ENCODE data around the gene ARHGAP12.
"Not testable (repeated sequence)": the region's sequence is repeated elsewhere in the genome, so short reads cannot be mapped to it uniquely, and the experiment has no call there.

The ARHGAP12 gene

GRCh38 chr10:31897506-31897905 is 31.1 kb downstream of the ARHGAP12 start:
- H3K4me3 ChIP-seq (replicated peaks; ENCODE audit: low read depth, low read length) = no peak overlapping the region
- DNase-seq (ENCODE audit: low read depth) = peak; percentile 34
- TF ChIP-seq CTCF (IDR thresholded peaks at IDR 0.05; ENCODE audit: low read length, missing control alignments) = no peak

DNA sequence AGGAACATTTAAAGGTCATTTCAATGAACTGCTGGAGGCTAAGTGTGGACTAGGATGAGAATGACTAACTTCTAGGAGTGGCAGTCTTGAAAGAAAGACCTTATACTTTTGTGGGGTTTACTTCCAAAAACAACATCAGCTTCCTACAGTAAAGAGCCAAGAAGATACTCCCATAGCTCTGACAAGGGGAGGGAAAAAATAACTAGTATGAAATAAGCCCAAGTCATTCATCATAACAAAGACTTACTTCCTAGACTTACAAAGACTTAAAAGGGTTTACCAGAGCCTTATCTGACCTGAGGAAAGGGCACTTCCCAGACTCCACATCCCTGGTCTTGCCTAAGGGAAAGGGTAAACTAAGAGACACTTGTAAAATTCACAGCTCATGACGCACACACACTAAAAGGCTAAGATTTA is 31.7 kb downstream of the ARHGAP12 start:
- no peak for TF ChIP-seq CTCF (IDR thresholded peaks at IDR 0.05; ENCODE audit: low read length, missing control alignments)
- no peak overlapping the region for H3K4me3 ChIP-seq (replicated peaks; ENCODE audit: low read depth, low read length)
- DNase-seq (ENCODE audit: low read depth) = peak; percentile 85

DNA sequence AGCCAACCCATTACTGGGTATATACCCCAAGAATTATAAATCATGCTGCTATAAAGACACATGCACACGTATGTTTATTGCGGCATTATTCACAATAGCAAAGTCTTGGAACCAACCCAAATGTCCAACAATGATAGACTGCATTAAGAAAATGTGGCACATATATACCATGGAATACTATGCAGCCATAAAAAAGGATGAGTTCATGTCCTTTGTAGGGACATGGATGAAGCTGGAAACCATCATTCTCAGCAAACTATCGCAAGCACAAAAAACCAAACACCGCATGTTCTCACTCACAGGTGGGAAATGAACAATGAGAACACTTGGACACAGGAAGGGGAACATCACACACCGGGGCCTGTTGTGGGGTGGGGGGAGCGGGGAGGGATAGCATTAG is 32.9 kb downstream of the ARHGAP12 start:
- not testable (repeated sequence) for DNase-seq (ENCODE audit: low read depth); H3K4me3 ChIP-seq (replicated peaks; ENCODE audit: low read depth, low read length)

GRCh38 chr10:31888442-31888841 is 40.2 kb downstream of the ARHGAP12 start:
- no peak overlapping the region for H3K4me3 ChIP-seq (replicated peaks; ENCODE audit: low read depth, low read length)
- DNase-seq (ENCODE audit: low read depth) = no peak
- no peak for TF ChIP-seq CTCF (IDR thresholded peaks at IDR 0.05; ENCODE audit: low read length, missing control alignments)

DNA sequence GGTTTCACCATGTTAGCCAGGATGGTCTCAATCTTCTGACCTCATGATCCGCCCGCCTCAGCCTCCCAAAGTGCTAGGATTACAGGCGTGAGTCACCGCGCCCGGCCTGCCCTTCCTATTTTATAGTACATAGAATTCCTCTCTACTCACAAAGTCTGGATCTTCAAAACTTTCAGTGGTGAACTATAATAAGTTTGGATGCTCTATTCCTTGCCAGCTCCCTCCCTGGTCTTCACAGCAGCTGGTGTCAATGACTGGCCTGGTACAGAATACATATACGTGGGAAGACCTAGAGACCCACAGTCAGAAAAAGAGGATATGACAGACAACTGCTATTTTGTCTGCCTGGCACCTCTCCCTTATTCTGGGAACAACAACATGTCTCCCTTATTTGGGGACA is 40.8 kb downstream of the ARHGAP12 start:
- no peak for DNase-seq (ENCODE audit: low read depth)
- TF ChIP-seq CTCF (IDR thresholded peaks at IDR 0.05; ENCODE audit: low read length, missing control alignments) = no peak
- no peak overlapping the region for H3K4me3 ChIP-seq (replicated peaks; ENCODE audit: low read depth, low read length)

DNA sequence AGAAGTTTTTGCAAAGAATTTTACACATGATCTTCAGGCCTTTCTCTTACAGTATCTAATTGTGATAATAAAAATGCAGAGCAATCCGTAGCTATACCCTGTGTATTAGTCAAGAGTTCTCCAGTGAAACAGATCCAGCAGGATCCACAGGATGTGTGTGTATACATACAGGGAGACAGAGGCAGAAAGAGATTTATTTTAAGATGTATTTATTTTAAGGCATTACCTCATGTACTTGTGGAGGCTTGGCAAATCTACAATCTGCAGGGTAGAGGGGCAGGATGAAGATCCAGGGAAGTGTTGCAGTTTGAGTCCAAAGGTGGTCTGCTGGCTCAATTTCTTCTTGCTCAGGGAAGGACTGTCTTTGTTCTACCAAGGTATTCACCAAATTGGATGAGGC is 41.7 kb downstream of the ARHGAP12 start:
- DNase-seq (ENCODE audit: low read depth) = no peak
- TF ChIP-seq CTCF (IDR thresholded peaks at IDR 0.05; ENCODE audit: low read length, missing control alignments) = no peak
- no peak overlapping the region for H3K4me3 ChIP-seq (replicated peaks; ENCODE audit: low read depth, low read length)

DNA sequence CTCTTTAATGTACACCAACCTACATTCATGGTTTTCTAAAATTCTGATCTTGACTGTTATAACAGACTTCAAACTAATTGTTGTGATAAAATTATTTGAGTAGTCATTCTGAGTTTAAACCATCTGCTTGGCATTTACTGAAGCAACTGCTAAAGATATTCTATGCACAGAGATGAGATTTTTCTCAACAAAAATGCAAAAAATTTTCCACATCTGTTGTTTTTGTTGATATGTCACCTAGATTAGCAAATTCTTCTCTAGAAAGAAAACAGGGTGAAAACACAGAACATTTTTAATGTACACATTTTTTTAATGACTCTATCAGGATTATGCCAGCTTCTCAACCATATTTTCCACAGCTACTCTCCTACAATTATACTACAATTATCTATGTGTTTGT is 42.7 kb downstream of the ARHGAP12 start:
- no peak for TF ChIP-seq CTCF (IDR thresholded peaks at IDR 0.05; ENCODE audit: low read length, missing control alignments)
- no peak for DNase-seq (ENCODE audit: low read depth)
- H3K4me3 ChIP-seq (replicated peaks; ENCODE audit: low read depth, low read length) = no peak overlapping the region

GRCh38 chr10:31884386-31884785 is 44.2 kb downstream of the ARHGAP12 start:
- no peak for DNase-seq (ENCODE audit: low read depth)
- H3K4me3 ChIP-seq (replicated peaks; ENCODE audit: low read depth, low read length) = no peak overlapping the region
- no peak for TF ChIP-seq CTCF (IDR thresholded peaks at IDR 0.05; ENCODE audit: low read length, missing control alignments)
